ENCODE measurements around the gene SMC6.

DNA sequence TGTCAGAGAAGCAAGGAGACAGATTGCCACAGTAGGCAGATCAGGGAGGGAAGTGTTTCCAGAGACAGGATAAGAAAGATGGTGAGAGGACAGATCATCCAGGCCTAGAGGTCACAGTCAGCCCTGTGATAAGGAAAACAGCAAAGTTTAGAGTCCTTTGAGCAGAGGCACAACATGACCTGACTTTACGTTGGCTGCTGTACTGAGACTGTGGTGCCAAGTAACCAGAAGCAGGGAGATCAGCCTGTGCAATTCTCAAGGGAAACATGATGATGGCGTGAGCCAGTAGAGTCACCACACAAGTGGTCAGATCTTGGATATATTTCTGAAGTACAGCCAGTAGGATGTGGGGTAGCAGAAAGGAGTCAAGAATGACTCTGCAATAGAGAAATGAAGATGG, 43.7 kb downstream of the SMC6 start:
- TF ChIP-seq, protein P1, sequence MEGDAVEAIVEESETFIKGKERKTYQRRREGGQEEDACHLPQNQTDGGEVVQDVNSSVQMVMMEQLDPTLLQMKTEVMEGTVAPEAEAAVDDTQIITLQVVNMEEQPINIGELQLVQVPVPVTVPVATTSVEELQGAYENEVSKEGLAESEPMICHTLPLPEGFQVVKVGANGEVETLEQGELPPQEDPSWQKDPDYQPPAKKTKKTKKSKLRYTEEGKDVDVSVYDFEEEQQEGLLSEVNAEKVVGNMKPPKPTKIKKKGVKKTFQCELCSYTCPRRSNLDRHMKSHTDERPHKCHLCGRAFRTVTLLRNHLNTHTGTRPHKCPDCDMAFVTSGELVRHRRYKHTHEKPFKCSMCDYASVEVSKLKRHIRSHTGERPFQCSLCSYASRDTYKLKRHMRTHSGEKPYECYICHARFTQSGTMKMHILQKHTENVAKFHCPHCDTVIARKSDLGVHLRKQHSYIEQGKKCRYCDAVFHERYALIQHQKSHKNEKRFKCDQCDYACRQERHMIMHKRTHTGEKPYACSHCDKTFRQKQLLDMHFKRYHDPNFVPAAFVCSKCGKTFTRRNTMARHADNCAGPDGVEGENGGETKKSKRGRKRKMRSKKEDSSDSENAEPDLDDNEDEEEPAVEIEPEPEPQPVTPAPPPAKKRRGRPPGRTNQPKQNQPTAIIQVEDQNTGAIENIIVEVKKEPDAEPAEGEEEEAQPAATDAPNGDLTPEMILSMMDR (IDR thresholded peaks at IDR 0.05; ENCODE audit: poor library complexity, severe bottlenecking) = no peak
- TF ChIP-seq POLR2AphosphoS5 (IDR thresholded peaks at IDR 0.05) = no peak
- TF ChIP-seq EP300 (conservative IDR thresholded peaks at IDR 0.05; ENCODE audit: poor library complexity, severe bottlenecking) = no peak
- TF ChIP-seq, protein P2, sequence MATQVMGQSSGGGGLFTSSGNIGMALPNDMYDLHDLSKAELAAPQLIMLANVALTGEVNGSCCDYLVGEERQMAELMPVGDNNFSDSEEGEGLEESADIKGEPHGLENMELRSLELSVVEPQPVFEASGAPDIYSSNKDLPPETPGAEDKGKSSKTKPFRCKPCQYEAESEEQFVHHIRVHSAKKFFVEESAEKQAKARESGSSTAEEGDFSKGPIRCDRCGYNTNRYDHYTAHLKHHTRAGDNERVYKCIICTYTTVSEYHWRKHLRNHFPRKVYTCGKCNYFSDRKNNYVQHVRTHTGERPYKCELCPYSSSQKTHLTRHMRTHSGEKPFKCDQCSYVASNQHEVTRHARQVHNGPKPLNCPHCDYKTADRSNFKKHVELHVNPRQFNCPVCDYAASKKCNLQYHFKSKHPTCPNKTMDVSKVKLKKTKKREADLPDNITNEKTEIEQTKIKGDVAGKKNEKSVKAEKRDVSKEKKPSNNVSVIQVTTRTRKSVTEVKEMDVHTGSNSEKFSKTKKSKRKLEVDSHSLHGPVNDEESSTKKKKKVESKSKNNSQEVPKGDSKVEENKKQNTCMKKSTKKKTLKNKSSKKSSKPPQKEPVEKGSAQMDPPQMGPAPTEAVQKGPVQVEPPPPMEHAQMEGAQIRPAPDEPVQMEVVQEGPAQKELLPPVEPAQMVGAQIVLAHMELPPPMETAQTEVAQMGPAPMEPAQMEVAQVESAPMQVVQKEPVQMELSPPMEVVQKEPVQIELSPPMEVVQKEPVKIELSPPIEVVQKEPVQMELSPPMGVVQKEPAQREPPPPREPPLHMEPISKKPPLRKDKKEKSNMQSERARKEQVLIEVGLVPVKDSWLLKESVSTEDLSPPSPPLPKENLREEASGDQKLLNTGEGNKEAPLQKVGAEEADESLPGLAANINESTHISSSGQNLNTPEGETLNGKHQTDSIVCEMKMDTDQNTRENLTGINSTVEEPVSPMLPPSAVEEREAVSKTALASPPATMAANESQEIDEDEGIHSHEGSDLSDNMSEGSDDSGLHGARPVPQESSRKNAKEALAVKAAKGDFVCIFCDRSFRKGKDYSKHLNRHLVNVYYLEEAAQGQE (IDR thresholded peaks at IDR 0.05; ENCODE audit: borderline replicate concordance) = no peak
- no peak for TF ChIP-seq TAF1 (IDR thresholded peaks at IDR 0.05; ENCODE audit: low read depth)
- TF ChIP-seq EZH2 (IDR thresholded peaks at IDR 0.05; ENCODE audit: borderline replicate concordance, insufficient read depth, low read length, poor library complexity, severe bottlenecking) = no peak
- TF ChIP-seq RAD21 (conservative IDR thresholded peaks at IDR 0.05) = no peak

All from neural cell (in vitro differentiated cells).